NCI-H1092 (cell line): Measurements from ENCODE around the gene KLHL29.

Source experiments
- DNase-seq: peaks from one replicate; lab custom pipeline; 2025; lab: John Stamatoyannopoulos, UW

Gene KLHL29

GRCh38 chr2:23696752-23697045, 311.7 kb downstream of the KLHL29 start:
- DNase-seq, result no peak

- DNase-seq, result no peak
Observed at GRCh38 chr2:23697256-23698075, 312.5 kb downstream of the KLHL29 start.

GRCh38 chr2:23698116-23698693, 313.2 kb downstream of the KLHL29 start:
- DNase-seq, result no peak

- no peak for DNase-seq
Observed at GRCh38 chr2:23698721-23699579, 314.0 kb downstream of the KLHL29 start.

GRCh38 chr2:23699580-23699925, 314.6 kb downstream of the KLHL29 start:
- DNase-seq, result no peak

- DNase-seq, result no peak
Observed at GRCh38 chr2:23700627-23701026, 315.6 kb downstream of the KLHL29 start.

- no peak for DNase-seq
Observed at GRCh38 chr2:23703037-23703582, 318.1 kb downstream of the KLHL29 start.

- no peak for DNase-seq
Observed at GRCh38 chr2:23703583-23704385, 318.8 kb downstream of the KLHL29 start.

GRCh38 chr2:23705771-23706612, 321.0 kb downstream of the KLHL29 start:
- no peak for DNase-seq

GRCh38 chr2:23706613-23707078, 321.7 kb downstream of the KLHL29 start:
- no peak for DNase-seq

- DNase-seq, result no peak
Observed at GRCh38 chr2:23707096-23707495, 322.1 kb downstream of the KLHL29 start.

- no peak for DNase-seq
Observed at GRCh38 chr2:23708771-23709170, 323.8 kb downstream of the KLHL29 start.

GRCh38 chr2:23709311-23709710, 324.3 kb downstream of the KLHL29 start:
- no peak for DNase-seq

- DNase-seq, result no peak
Observed at GRCh38 chr2:23711979-23712755, 327.2 kb downstream of the KLHL29 start.

GRCh38 chr2:23712756-23713151, 327.8 kb downstream of the KLHL29 start:
- DNase-seq, result no peak

GRCh38 chr2:23713351-23713750, 328.4 kb downstream of the KLHL29 start:
- no peak for DNase-seq

GRCh38 chr2:23718931-23719700, 334.1 kb downstream of the KLHL29 start:
- no peak for DNase-seq

- no peak for DNase-seq
Observed at GRCh38 chr2:23719716-23720115, 334.7 kb downstream of the KLHL29 start.

- DNase-seq, result no peak
Observed at GRCh38 chr2:23720705-23721453, 335.9 kb downstream of the KLHL29 start.
